ENCODE measurements around the gene NDUFS5.

GRCh38 chr1:39021426-39021825 is 4.7 kb upstream of the NDUFS5 start:
- TF ChIP-seq CTCF (IDR thresholded peaks at IDR 0.05): no peak
- no peak for TF ChIP-seq POLR2A (IDR thresholded peaks at IDR 0.05)
